ENCODE measurements around the gene CACNA1D. TPM values are rescaled to one million over a fixed set of nuclear protein-coding genes. Genes with fewer than 3 reads are reported as not detected.

Gene CACNA1D
- total and polyA plus RNA-seq, 9 of the 15 experiments (the other 6 are each of a cell fraction or from before 2014, with no cell fraction given): 0.29 TPM; not detected in 8

DNA sequence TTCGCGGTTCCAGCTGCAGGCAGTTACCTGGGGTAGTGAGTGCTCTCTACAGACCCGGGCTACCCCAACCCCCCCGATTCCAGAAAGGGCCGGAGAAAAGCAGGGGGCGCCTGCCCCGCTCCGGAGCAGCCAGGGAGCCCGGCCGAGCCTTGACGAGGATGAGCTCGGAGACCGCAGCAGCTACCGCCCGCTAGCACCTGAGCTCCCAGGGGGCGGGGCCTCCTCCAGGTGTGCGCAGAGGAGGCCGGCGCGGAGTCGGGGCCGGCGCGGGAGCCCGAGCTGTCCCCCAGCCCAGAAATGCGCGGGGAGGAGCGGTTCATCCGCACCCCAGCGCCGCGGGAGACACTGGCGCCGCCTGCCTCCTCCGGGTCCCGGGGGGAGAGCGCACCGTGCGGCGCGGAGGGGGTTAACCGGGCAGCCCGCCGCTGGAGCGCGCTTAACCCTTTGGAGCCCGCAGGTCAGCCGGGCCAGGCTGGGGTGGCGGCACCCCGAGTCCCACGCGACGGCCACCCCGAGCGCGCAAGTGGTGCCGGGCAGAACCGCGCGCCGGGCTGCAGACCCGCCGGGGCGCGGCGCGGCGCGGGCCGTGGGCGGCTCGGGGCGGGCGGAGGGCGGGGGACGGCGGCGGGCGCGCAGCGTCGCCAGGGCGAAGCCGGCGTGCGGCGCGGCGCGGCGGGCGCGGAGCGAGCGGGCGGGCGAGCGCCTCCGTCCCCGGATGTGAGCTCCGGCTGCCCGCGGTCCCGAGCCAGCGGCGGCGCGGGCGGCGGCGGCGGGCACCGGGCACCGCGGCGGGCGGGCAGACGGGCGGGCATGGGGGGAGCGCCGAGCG lies at the start of gene CACNA1D (continued):
- TF ChIP-seq MEIS2 (IDR thresholded peaks at IDR 0.05; ENCODE audit: partially characterized antibody) (no peak), PHF21A (IDR thresholded peaks at IDR 0.05; ENCODE audit: borderline replicate concordance, low read depth) (no peak), TAL1 (IDR thresholded peaks at IDR 0.05) (no peak), ZNF436 (CRISPR knock-in tag; IDR thresholded peaks at IDR 0.05) (no peak), BCOR (IDR thresholded peaks at IDR 0.05) (no peak)

- no TSS peak for BruUV-seq (replicated peaks)
- Histone ChIP-seq H3K4me2 (ENCODE audit: insufficient read depth, low read length) (peak overlapping the region; percentile 7; the same call in 1 of the 2 replicates), H3K9me1 (ENCODE audit: control insufficient read depth, insufficient read depth, low read length) (no peaks in the 10 kb centered on the region), H3K36me3 (ENCODE audit: control insufficient read depth, insufficient read depth, low read length) (no peaks in the 10 kb centered on the region), H4K20me1 (replicated peaks; ENCODE audit: control insufficient read depth, insufficient read depth, low read length) (no peaks in the 10 kb centered on the region), H3K4me1 (replicated peaks in 1 of 2; ENCODE audit: control insufficient read depth in 2 of 2, insufficient read depth in 2 of 2, low read length in 2 of 2) (peaks cover 3 to 9% of the 10 kb centered on the region in 2 experiments; a peak in 2 of 5 replicates), H3K27me3 (ENCODE audit: control insufficient read depth in 2 of 2, insufficient read depth in 2 of 2, low read length in 2 of 2) (peaks cover 0 to 3% of the 10 kb centered on the region in 2 experiments; a peak in 2 of 5 replicates), H2AFZ (ENCODE audit: low read depth, low read length) (no peak overlapping the region), H3K79me2 (ENCODE audit: control insufficient read depth, insufficient read depth, low read length) (no peaks in the 10 kb centered on the region), H3K4me3 (no peak overlapping the region), H3K27ac (ENCODE audit: extremely low read depth, low read depth, low read length) (no peak overlapping the region), H3K9ac (ENCODE audit: insufficient read depth in 1 of 2, low read depth in 2 of 2, low read length in 2 of 2) (no peak overlapping the region), H3K9me3 (replicated peaks; ENCODE audit: control insufficient read depth, insufficient read depth, low read depth, low read length) (no peaks in the 10 kb centered on the region)
- ChIA-PET CTCF (ENCODE audit: low intra/inter-chr PET ratio) (no interaction called here), POLR2A (interaction anchor here (1.0 kb wide), 1 partner anchor 213 kb away, joined by 3 read pairs; no protein-coding TSS in a partner anchor)
- intact Hi-C loops (cut with micrococcal nuclease): no loop called here
- FAIRE-seq (peak; percentile 88), ATAC-seq (peak; percentile 87), DNase-seq (ENCODE audit: extremely low read depth in 1 of 4, low spot score in 3 of 4) (peak in 2 of 4 experiments; percentile 38 to 40)
- in situ Hi-C loops (cut with MboI): no loop called here
- TF ChIP-seq, protein P1, sequence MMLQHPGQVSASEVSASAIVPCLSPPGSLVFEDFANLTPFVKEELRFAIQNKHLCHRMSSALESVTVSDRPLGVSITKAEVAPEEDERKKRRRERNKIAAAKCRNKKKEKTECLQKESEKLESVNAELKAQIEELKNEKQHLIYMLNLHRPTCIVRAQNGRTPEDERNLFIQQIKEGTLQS (IDR thresholded peaks at IDR 0.05): peak; percentile 24; the same call in 1 of the 2 replicates
- TF ChIP-seq, protein P1 (CRISPR knock-in tag; conservative IDR thresholded peaks at IDR 0.05): no peak
- TF ChIP-seq MEIS2 (IDR thresholded peaks at IDR 0.05; ENCODE audit: partially characterized antibody) (peak; percentile 30), ZNF175 (CRISPR knock-in tag; IDR thresholded peaks at IDR 0.05; ENCODE audit: low read depth) (peak; percentile 91), BHLHE40 (IDR thresholded peaks at IDR 0.05; ENCODE audit: low read length) (no peak), IRF2 (CRISPR knock-in tag; IDR thresholded peaks at IDR 0.05) (no peak), DPF2 (IDR thresholded peaks at IDR 0.05) (peak; percentile 79), POLR2AphosphoS5 (IDR thresholded peaks at IDR 0.05; ENCODE audit: control insufficient read depth, insufficient read depth, low read depth, low read length) (peak; percentile 45; the same call in 1 of the 2 replicates), FOXM1 (IDR thresholded peaks at IDR 0.05; ENCODE audit: low read depth) (peak; percentile 48; the same call in 1 of the 2 replicates), FOXM1 (CRISPR knock-in tag; IDR thresholded peaks at IDR 0.05; ENCODE audit: low read depth) (no peak), VEZF1 (CRISPR knock-in tag; IDR thresholded peaks at IDR 0.05) (peak; percentile 42)
- TF ChIP-seq, protein P2, sequence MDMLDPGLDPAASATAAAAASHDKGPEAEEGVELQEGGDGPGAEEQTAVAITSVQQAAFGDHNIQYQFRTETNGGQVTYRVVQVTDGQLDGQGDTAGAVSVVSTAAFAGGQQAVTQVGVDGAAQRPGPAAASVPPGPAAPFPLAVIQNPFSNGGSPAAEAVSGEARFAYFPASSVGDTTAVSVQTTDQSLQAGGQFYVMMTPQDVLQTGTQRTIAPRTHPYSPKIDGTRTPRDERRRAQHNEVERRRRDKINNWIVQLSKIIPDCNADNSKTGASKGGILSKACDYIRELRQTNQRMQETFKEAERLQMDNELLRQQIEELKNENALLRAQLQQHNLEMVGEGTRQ (CRISPR knock-in tag; IDR thresholded peaks at IDR 0.05): no peak
- TF ChIP-seq, protein P3, sequence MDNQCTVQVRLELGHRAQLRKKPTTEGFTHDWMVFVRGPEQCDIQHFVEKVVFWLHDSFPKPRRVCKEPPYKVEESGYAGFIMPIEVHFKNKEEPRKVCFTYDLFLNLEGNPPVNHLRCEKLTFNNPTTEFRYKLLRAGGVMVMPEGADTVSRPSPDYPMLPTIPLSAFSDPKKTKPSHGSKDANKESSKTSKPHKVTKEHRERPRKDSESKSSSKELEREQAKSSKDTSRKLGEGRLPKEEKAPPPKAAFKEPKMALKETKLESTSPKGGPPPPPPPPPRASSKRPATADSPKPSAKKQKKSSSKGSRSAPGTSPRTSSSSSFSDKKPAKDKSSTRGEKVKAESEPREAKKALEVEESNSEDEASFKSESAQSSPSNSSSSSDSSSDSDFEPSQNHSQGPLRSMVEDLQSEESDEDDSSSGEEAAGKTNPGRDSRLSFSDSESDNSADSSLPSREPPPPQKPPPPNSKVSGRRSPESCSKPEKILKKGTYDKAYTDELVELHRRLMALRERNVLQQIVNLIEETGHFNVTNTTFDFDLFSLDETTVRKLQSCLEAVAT (IDR thresholded peaks at IDR 0.05): 0 out of 4 replicates have a peak, but pooled peaks of 1 of the 2 experiments have one; percentile 23
These were observed 37.3 kb upstream of the CACNA1D start for GRCh38 chr3:53457068-53457467.

Measured in K562 (cell line).